Measurements from ENCODE around the gene GPR153. TPM values are rescaled to one million over a fixed set of nuclear protein-coding genes. Genes with fewer than 3 reads are reported as not detected.

The GPR153 gene
- total RNA-seq, 1 experiment from 2014 or later = 0.32 TPM

- no peak for DNase-seq (ENCODE audit: low read depth in 1 of 2, low spot score in 2 of 2)
- H3K36me3 ChIP-seq = no peaks in the 10 kb centered on the region; the same call in 1 of the 2 replicates
- no peaks in the 10 kb centered on the region for H3K9me3 ChIP-seq (replicated peaks)
Observed at GRCh38 chr1:6256645-6257044, 4.3 kb downstream of the GPR153 start.

GRCh38 chr1:6254691-6255090, 6.2 kb downstream of the GPR153 start:
- H3K36me3 ChIP-seq = no peaks in the 10 kb centered on the region; the same call in 1 of the 2 replicates
- DNase-seq (ENCODE audit: low read depth in 1 of 2, low spot score in 2 of 2) = no peak
- peaks cover 20% of the 10 kb centered on the region for H3K27me3 ChIP-seq (replicated peaks)
- H3K4me3 ChIP-seq = no peak overlapping the region
- no peaks in the 10 kb centered on the region for H3K4me1 ChIP-seq (replicated peaks)
- no peak overlapping the region for H3K27ac ChIP-seq
- H3K9me3 ChIP-seq (replicated peaks) = no peaks in the 10 kb centered on the region

More at GRCh38 chr1:6256645-6257044, 4.3 kb downstream of the GPR153 start:
- Histone ChIP-seq H3K27ac (no peak overlapping the region), H3K4me1 (replicated peaks) (peaks cover 14% of the 10 kb centered on the region), H3K27me3 (replicated peaks) (peaks cover 19% of the 10 kb centered on the region), H3K4me3 (no peak overlapping the region)

DNA sequence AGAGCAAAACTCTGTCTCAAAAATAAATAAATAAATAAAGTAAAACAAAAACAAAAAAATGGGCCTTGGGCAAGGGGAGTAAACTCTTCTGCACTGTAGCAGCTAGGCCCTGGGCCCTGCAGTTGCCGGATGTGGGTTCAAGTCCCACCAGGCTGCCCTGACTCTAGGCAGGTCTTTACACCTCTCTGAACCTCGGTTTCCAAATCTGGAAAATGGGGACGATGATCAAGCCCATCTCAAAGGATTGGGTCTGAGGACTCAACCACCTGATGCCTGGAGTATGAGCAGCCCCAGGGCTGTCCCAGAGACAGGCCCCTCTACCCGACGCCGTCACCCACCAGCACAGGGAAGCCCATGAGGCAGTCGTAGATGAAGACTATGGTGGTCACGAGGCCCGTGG, 7.5 kb downstream of the GPR153 start:
- Histone ChIP-seq H3K9me3 (replicated peaks) (no peaks in the 10 kb centered on the region), H3K4me3 (no peak overlapping the region), H3K27ac (no peak overlapping the region), H3K36me3 (no peaks in the 10 kb centered on the region), H3K4me1 (replicated peaks) (peaks cover 5% of the 10 kb centered on the region), H3K27me3 (replicated peaks) (peaks cover 27% of the 10 kb centered on the region)
- no peak for DNase-seq (ENCODE audit: low read depth in 1 of 2, low spot score in 2 of 2)

GRCh38 chr1:6252374-6252710, 8.6 kb downstream of the GPR153 start:
- no peak overlapping the region for H3K4me3 ChIP-seq
- no peak overlapping the region for H3K27ac ChIP-seq
- DNase-seq (ENCODE audit: low read depth in 1 of 2, low spot score in 2 of 2) = no peak

DNA sequence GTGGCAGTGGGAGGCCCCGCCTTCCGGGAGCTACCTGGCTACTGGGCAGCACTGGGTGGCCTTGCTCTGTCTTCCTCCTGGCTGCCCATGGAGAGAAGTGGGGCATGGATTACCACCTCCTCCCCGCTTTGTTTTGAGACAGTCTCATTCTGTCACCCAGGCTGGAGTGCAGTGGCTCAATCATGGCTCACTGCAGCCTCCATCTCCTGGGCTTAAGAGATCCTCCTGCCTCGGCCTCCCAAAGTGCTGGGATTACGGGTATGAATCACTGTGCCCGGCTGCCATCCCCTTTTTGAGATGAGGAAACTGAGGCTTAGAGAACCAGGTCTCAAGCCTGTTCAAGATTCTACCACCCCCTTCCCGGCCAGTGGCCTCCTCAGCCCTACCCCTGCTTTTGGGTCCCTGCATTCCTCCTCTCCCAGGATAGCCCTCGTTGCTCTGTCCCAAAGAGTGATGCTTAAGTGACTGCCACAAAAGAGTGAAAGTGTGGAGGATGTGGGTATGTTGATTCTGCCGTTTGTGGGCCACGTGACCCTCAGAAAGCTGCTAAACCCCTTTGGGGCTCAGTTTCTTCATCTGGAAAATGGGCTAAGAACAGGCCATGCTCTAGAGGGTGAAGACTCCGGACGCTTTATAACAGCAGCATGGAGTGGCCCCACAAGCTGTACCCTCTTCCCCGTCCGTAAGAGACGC, 9.1 kb downstream of the GPR153 start:
- peaks cover 5% of the 10 kb centered on the region for H3K4me1 ChIP-seq (replicated peaks)
- H3K36me3 ChIP-seq = no peaks in the 10 kb centered on the region
- H3K27me3 ChIP-seq (replicated peaks) = peaks cover 42% of the 10 kb centered on the region
- H3K27ac ChIP-seq = no peak overlapping the region
- H3K4me3 ChIP-seq = no peak overlapping the region
- H3K9me3 ChIP-seq (replicated peaks) = no peaks in the 10 kb centered on the region
- DNase-seq (ENCODE audit: low read depth in 1 of 2, low spot score in 2 of 2) = no peak

More at GRCh38 chr1:6252374-6252710, 8.6 kb downstream of the GPR153 start:
- peaks cover 37% of the 10 kb centered on the region for H3K27me3 ChIP-seq (replicated peaks)
- H3K36me3 ChIP-seq = no peaks in the 10 kb centered on the region
- H3K4me1 ChIP-seq (replicated peaks) = peaks cover 5% of the 10 kb centered on the region
- no peaks in the 10 kb centered on the region for H3K9me3 ChIP-seq (replicated peaks)

GRCh38 chr1:6251233-6251632, 9.7 kb downstream of the GPR153 start:
- H3K4me1 ChIP-seq (replicated peaks) = peaks cover 5% of the 10 kb centered on the region
- H3K27ac ChIP-seq = no peak overlapping the region
- H3K36me3 ChIP-seq = no peaks in the 10 kb centered on the region
- DNase-seq (ENCODE audit: low read depth in 1 of 2, low spot score in 2 of 2) = no peak
- H3K4me3 ChIP-seq = no peak overlapping the region
- H3K27me3 ChIP-seq (replicated peaks) = peaks cover 46% of the 10 kb centered on the region
- H3K9me3 ChIP-seq (replicated peaks) = no peaks in the 10 kb centered on the region

DNA sequence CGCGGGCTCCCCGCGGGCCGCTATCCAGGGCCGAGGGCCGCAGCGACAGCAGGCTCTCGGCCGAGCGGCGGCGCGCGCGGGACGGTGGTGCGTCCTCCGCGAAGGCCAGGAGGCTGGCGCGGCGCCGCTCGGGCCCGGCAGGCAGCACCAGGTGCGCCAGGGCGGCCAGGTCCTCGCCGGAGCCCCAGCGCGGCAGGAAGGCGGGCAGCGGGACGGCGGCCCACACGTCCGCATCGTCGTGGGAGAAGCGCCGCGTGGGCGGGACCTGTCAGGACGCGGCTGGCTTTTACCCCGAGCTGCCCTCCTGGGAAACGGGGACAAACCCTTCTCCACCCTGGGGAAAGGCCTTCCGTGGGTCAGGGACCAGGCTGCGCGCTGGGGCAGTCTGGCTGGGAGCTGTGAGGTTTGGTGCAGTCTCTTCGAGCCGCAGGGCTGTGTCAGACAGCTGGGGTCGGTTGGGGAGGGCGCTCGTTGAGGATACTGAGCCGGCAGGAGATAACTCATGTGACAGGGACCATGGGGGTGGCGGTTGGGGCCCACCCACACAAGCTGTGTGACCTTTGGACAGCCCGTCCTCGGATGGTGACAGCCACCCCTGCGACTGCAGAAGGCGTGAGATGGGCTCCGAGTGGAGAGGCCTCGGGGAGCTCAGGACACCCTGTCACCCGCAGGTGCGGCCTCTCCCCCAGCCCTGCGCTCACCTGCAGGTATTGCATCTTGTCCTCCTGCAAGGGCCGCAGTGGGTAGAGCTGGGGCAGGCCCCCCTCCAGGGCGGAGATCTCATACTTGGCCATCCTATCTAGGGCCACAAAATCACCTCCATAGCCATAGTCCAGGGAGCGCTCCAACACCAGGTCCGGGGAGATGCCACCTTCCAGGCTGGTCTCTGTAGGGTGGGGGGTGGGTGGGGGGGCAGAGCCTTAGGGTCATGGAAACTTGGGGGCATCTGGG, 10.9 kb downstream of the GPR153 start:
- H3K27me3 ChIP-seq (replicated peaks) = peaks cover 55% of the 10 kb centered on the region
- DNase-seq (ENCODE audit: low read depth in 1 of 2, low spot score in 2 of 2) = no peak
- no peak overlapping the region for H3K27ac ChIP-seq
- H3K36me3 ChIP-seq = no peaks in the 10 kb centered on the region
- H3K9me3 ChIP-seq (replicated peaks) = no peaks in the 10 kb centered on the region
- peaks cover 10% of the 10 kb centered on the region for H3K4me1 ChIP-seq (replicated peaks)
- H3K4me3 ChIP-seq = no peak overlapping the region

DNA sequence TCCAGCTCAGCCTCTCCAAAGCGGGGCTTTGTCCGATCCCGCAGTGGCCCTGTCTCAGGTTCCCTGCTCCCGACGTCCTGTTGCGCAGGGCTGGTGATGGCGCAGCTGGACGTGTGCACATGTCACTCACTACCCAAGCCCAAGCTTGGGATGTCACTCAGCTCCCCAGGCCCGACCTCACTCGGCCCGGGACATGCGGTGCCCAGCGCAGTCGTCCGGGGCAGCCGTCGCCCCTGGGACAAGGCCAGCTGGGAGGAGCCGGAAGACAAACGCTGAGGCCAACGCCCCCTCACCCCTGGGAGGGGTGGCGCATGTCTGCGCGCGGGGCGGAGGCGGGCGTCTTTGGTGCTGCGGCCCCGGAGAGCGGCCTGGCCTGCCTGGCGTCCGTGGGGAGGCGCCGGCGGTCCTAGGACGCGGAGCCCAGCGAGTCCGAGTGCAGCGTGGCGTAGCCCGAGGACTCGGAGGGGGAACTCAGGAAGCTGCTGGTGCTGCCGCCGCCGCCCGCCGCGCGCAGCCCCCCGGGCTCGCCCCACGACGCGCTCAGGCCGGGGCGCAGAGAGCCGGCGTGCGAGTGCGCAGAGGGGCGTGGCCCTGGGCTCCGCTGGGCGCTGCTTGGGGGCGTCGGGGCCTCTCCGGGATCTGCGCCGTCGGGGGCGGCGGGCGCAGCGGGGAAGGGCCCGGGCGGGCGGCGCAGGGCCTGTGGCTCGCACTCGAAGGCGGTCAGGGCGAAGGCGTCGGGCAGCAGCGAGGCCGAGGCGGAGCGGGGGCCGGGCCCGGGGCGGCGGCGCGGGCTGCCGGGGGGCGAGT, 11.8 kb downstream of the GPR153 start:
- Histone ChIP-seq H3K27me3 (replicated peaks) (peaks cover 61% of the 10 kb centered on the region), H3K4me1 (replicated peaks) (peaks cover 10% of the 10 kb centered on the region), H3K9me3 (replicated peaks) (no peaks in the 10 kb centered on the region), H3K36me3 (no peaks in the 10 kb centered on the region), H3K27ac (no peak overlapping the region), H3K4me3 (no peak overlapping the region)
- DNase-seq (ENCODE audit: low read depth in 1 of 2, low spot score in 2 of 2) = no peak

DNA sequence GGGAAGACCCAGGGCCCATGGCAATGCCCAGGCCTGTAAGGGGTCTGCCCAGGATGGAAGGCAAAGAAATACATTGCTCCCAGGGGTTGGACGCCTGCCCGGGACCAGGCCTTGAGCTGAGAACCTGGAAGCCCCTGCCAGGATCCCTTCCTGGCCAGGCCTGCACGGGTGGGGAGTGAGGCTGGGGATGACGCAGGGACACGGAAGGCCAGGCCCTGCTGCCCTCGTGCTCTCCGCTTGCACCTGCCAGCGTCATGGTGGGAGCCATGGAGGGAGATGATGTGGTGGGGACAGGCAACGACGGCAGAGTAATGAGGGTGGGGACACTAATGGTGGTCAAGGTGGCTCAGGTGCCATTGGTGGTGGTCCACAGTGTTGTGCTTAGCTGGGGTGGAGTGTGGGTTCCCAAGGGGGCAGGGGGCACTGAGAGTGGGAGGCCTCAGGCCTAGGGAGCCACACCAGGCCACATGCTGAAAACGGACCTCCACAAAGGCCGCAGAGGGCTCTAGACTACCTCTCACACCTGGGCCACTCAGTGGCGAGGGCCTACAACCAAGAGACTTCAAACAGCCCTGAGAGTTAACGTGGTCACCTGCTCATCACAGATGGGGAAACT, 12.6 kb downstream of the GPR153 start:
- Histone ChIP-seq H3K27ac (no peak overlapping the region), H3K4me1 (replicated peaks) (peaks cover 10% of the 10 kb centered on the region), H3K9me3 (replicated peaks) (no peaks in the 10 kb centered on the region), H3K27me3 (replicated peaks) (peaks cover 68% of the 10 kb centered on the region), H3K36me3 (no peaks in the 10 kb centered on the region), H3K4me3 (no peak overlapping the region)
- peak in 1 of 2 experiments; percentile 36 for DNase-seq (ENCODE audit: low read depth in 1 of 2, low spot score in 2 of 2)

- no peaks in the 10 kb centered on the region for H3K36me3 ChIP-seq
- H3K27ac ChIP-seq = no peak overlapping the region
- no peak overlapping the region for H3K4me3 ChIP-seq
- DNase-seq (ENCODE audit: low read depth in 1 of 2, low spot score in 2 of 2) = no peak
- peaks cover 10% of the 10 kb centered on the region for H3K4me1 ChIP-seq (replicated peaks)
- H3K27me3 ChIP-seq (replicated peaks) = peaks cover 73% of the 10 kb centered on the region
- H3K9me3 ChIP-seq (replicated peaks) = no peaks in the 10 kb centered on the region
Observed at GRCh38 chr1:6247651-6248050, 13.2 kb downstream of the GPR153 start.

DNA sequence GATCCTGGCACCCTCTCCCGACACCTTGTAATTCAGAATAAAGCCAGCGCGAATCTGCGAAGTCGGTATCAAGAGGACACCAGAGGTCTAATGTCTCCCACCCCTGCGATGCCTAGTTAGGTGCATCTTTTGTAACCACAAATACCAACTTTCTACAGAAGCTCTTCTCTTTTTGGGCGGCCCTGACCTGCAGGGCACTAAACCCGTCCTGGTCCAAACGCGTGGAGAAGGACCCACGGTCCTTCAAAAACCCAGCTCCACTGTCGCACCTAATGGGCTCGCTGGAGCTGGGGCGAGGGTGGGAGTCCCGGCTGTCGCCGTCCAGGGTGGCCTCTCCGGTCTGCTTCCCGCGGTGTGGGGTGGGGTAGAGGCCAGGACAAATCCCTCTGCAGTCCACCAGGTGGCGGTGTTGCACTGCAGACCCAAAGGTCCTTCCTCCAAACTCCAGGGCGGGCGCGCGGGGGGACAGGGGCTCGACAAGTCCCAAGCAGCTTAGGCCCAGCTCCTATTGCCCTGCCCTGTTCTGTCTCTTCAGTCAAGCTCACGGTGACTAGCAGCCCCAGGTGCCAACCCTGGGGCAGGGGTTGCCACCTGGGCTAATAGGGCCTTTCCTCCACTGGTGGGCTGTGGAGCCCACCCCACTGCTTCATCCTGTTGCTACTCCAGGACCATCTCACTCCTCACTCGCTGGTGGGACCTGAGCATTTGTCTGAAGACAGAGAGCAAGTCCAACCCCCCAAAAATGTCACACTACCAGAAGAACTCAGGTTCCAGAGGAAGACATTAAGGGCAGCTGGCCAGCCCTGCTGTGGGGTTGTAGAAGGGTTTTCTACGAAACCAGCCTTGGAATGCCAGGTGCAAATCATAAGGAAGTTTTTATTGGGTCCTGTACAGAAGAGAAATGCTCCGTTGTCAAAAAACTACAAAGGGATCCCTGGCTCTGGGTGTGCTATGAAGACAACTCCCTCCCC, 14.1 kb downstream of the GPR153 start:
- Histone ChIP-seq H3K4me3 (no peak overlapping the region), H3K27me3 (replicated peaks) (peaks cover 77% of the 10 kb centered on the region), H3K36me3 (no peaks in the 10 kb centered on the region), H3K4me1 (replicated peaks) (peaks cover 14% of the 10 kb centered on the region), H3K9me3 (replicated peaks) (no peaks in the 10 kb centered on the region), H3K27ac (no peak overlapping the region)
- DNase-seq (ENCODE audit: low read depth in 1 of 2, low spot score in 2 of 2) = peak; percentile 63 to 87

GRCh38 chr1:6245869-6246496, 14.9 kb downstream of the GPR153 start:
- H3K4me3 ChIP-seq = no peak overlapping the region
- no peak for DNase-seq (ENCODE audit: low read depth in 1 of 2, low spot score in 2 of 2)
- peaks cover 14% of the 10 kb centered on the region for H3K4me1 ChIP-seq (replicated peaks)
- no peaks in the 10 kb centered on the region for H3K36me3 ChIP-seq
- H3K27me3 ChIP-seq (replicated peaks) = peaks cover 82% of the 10 kb centered on the region
- no peaks in the 10 kb centered on the region for H3K9me3 ChIP-seq (replicated peaks)
- no peak overlapping the region for H3K27ac ChIP-seq
